Measurements from ENCODE around the gene CCDC78.

Gene CCDC78

DNA sequence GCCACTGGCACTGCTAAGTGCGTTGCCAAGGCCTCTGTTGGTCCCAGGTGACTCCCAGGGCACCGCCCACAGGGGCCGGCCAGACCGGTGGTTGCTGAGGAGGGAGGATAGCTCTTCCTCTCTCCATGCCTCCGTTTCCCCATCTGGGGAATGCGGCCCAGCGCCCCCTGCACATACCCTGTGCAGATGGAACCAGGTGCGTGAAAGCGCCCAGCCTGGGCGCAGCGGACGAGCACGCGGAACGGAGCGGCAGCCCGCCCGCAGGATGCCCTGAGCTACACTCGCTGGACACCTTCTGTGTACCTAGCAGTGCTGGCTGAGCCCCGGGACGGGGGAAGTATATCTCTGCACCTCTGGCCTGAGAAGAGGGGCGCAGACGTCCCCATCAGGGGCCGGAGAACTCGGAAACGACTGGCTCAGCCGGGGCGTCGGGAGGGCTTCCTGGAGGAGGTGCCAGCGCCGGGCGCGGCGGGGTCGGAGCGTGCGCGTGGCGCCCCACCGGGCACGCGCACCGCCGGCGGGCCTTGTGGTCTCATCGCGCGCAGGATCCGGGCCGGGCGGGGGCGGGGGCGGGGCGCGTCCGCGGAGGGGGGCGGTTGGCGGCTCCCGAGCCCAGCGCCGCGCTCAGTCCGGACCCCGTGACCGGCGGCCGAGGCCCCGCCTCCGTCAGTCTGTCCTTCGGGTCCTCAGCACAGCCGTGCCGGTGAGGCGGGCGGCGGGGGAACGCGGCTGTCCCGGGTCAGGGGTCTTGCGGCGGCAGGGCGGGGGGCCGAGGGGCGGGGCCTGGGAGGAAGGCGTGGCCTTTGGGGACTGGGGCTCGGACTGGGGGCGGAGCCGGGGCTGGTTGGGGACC is at the start of gene CCDC78, which contains the start of gene HAGHL:
TSS of gene CCDC78 (minus strand) at position 6 of the 853 bp plus-strand sequence. CDS start 76 bp downstream, outside the sequence.
TSS of gene HAGHL (plus strand) at position 669 of the 853 bp plus-strand sequence. CDS start 404 bp downstream, outside the sequence.
- DNase-seq (ENCODE audit: low read depth) = peak; percentile 58

DNA sequence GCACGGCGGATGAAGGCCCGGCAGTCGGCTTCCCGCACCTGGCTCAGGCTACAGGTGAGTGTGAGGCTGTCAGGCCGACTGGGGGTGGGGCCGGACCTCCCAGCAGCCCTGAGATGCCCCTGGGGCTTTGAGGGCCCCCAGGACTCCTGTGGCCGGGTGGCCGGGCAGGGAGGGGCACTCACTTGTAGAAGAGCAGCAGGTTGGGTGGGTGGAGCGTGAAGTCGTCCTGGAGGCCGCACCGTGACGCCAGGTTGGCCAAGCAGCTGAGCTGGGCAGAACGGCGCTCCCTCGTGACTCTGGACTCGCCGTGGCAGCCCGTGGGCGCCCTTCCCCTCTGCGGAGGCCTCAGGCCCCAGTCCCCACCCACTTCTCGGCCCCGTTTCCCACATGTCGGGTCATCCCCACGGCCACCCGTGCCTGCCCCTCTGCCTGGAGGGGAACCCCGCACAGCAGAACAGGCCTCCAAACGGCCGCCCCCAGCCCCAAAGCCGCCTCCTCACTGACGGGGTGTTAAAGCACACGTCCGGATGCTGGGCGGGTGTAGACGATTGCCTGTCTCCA is 49.1 kb upstream of the CCDC78 start:
- DNase-seq (ENCODE audit: low read depth) = no peak

DNA sequence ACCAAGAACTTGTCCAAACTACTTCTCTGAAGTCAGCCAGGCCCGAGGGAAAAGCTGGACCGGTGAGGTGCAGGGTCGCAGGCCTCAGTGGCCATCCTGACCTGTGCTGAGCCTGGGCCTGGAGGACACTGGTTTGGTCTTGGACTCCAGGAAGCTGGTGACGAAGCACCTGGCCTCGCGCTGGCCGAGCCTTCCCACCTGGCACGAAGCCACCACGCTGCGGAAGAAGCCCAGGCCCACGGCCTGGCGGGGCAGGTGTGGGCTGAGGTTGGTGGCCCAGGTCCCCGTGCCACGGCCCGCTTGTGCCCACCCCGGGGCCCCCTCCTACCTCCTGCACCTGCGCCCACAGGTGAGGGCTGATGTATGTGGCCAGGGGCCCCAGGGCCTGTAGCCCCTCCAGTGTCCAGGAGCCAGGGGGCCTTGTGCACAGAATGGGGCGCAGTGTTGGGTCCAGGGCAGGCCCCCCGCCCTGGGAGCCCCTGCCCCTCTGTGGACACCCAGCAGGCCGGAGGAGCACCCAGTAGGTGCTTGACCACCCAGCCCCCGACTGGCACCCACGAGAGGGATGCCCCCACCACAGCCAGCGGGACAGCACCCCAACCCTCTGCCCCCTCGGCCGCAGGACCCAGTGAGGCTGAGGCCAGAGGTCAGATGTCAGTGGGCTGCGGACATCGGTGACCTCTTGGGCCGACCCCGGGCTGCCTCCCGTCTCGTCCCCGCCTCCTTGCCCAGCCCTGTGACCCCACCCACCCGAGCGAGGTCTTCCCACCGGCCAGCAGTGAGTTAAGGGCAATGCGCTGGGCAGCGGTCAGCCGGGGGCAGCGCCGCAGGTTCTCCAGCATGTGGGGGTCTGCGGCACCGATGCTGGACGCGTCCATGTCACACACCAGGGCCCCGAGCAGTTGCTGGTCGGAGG is 48.1 kb upstream of the CCDC78 start:
- no peak for DNase-seq (ENCODE audit: low read depth)

DNA sequence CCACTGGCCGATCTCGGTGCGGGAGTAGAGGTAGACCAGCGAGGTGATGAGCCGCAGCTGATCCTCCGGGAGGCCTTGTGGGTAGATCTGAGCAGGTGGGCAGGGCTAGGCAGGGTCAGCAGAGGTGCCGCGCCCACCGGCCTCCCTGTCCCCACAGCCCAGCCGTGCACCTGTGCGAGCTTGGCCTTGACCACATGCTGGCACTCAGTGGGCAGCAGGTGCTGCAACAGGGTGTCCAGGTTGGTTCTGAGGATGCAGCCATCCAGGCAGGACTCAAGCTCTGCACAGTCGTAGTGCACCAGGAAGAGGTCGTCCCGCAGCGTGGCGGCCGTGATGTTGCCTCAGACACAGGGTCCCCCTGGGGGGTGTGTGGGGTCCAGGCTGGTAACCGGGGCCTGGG is 46.7 kb upstream of the CCDC78 start:
- no peak for DNase-seq (ENCODE audit: low read depth)

DNA sequence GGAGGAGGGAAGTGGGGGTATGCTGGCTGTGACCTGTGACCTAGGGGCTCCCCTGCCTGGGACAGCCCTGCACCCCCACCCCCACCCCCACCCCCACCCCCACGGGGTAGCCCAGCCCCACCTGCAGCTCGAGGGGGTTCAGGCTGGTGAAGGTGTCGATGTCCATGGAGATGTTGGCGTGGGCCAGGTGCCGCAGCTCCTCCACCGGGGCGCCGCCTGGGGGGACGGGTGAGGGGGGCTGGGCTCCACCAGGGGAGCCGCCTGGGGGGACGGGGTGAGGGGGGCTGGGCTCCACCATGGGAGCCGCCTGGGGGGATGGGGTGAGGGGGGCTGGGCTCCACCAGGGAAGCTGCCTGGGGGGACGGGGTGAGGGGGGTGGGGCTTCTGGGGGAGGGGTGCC is 44.2 kb upstream of the CCDC78 start:
- no peak for DNase-seq (ENCODE audit: low read depth)

DNA sequence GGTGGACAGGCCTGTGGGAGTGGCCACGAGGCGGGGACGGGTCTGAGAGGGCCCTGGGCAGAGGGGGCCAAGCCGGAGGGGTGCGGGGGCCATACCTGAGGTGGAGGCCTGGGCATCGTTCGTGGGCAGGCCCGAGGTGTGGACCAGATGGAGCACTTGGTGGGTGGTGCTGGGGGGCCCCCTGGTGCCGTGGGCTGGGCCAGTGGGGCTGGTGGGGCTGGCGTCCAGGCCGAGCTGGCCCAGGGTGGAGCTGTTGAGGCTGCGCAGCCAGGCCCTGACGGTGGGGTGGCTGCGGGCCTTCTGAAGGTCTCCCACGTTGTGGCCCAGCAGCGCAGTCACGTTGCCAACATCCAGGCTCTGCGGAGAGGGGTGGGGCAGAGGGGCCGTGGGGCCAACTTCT is 43.7 kb upstream of the CCDC78 start:
- no peak for DNase-seq (ENCODE audit: low read depth)

DNA sequence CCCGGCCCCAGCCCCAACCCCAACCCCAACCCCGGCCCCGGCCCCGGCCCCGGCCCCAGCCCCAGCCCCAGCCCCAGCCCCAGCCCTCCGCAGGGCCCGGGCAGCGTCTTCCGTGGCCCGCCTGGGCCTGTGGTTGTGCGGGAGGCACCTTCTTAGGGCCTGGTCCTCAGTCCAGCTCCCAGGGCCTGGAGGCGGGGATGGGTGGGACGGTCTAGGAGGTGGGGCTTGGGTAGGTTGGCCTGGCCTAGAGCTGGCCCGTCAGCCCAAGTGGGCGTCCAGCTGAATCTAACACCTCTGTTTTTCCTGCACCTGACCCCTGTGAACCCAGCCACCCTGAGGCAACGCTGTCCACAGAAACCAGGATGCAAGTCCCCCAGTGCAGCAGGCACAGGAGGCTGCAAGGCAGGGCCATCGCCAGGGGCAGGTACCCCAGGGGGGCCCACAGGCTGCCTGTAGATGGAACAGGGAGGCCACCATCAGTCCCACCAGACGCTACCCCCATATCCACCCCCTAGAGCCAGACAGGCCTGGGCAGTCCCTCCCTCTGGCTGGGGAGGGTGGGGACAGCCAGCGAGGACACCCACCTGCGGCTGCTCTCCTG is 43.0 kb upstream of the CCDC78 start:
- peak; percentile 17 for DNase-seq (ENCODE audit: low read depth)

DNA sequence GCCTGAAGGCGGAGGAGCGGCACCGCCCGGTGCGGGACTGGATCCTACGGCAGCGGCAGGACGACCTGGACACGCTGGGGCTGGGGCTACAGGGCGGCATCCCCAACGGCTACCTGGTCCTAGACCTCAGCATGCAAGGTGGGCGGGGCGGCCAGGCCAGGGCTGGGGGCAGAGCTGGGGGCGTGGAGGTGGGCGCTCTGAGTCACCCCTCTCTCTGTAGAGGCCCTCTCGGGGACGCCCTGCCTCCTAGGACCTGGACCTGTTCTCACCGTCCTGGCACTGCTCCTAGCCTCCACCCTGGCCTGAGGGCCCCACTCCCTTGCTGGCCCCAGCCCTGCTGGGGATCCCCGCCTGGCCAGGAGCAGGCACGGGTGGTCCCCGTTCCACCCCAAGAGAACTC is 42.2 kb upstream of the CCDC78 start:
- no peak for DNase-seq (ENCODE audit: low read depth)

DNA sequence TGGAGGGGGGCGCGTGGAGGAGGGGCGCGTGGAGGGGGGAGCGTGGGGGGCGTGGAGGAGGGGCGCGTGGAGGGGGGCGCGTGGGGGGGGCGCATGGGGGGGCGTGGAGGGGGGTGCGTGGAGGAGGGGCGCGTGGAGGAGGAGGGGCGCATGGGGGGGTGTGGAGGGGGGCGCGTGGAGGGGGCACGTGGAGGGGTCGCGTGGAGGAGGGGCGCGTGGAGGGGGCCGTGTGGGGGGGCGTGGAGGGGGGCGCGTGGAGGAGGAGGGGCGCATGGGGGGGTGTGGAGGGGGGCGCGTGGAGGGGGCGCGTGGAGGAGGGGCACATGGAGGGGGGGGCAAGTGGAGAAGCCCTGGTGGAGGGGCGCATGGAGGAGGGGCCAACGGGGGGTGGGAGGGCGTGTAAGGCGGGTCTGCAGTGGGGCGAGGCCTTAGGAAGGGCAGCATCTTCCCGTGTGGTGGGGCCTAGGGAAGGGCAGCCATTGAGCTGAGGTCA is 41.5 kb upstream of the CCDC78 start:
- DNase-seq (ENCODE audit: low read depth) = no peak

DNA sequence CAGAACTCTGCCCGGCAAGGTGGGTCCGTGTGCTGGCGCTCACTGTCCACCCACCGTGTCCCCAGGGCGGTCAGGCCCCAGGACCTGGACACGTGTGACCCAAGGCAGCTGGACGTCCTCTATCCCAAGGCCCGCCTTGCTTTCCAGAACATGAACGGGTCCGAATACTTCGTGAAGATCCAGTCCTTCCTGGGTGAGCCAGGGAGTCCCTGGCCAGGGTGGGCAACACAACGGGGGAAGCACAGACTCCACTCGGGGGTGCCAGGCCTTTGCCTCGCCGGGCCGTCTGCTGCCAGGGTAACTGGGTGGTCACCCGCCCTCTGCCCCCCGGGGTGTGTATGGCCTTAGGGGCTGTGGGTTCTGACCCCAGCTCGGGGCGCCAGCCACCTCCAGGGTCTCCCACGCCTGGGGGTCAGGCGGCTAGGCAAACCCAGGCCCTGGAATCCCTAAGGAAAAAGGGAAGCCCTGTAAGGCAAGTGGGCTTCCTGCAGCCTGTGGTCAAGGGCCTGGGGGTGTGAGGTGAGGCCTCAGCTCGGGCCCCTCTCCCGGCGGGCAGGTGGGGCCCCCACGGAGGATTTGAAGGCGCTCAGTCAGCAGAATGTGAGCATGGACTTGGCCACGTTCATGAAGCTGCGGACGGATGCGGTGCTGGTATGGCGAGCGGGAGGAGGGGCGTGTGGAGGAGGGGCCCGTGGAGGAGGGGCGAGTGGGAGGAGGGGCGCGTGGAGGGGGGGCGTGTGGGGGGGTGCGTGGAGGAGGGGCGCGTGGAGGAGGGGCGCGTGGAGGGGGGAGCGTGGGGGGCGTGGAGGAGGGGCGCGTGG is 40.8 kb upstream of the CCDC78 start:
- DNase-seq (ENCODE audit: low read depth) = no peak

DNA sequence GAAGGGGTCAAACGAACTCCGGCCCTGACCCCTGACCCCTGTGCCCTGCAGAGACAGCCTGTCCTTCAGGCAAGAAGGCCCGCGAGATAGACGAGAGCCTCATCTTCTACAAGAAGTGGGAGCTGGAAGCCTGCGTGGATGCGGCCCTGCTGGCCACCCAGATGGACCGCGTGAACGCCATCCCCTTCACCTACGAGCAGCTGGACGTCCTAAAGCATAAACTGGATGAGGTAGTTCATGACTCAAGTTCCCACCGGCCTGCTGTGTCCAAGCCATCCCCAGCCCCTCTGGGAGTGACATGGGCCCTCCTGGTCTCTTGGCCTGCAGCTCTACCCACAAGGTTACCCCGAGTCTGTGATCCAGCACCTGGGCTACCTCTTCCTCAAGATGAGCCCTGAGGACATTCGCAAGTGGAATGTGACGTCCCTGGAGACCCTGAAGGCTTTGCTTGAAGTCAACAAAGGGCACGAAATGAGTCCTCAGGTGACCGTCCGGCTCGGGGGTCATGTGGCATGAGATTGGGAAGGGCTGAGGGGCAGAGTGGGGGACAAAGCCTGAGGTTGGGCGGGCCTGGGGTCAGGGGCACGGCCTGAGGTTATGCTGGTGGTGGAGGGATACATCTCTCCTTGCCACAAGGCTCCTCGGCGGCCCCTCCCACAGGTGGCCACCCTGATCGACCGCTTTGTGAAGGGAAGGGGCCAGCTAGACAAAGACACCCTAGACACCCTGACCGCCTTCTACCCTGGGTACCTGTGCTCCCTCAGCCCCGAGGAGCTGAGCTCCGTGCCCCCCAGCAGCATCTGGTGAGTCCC is 40.0 kb upstream of the CCDC78 start:
- no peak for DNase-seq (ENCODE audit: low read depth)

DNA sequence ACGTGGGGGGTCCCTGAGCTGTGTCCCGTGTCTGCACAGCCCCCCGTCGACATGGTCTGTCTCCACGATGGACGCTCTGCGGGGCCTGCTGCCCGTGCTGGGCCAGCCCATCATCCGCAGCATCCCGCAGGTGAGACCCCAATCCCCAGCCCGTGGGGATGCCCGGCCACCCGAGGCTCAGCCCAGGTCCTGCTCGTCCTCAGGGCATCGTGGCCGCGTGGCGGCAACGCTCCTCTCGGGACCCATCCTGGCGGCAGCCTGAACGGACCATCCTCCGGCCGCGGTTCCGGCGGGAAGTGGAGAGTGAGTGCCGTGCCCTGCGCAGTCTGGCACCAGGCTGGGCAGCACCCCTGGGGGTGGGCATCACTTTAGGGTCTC is 39.2 kb upstream of the CCDC78 start:
- no peak for DNase-seq (ENCODE audit: low read depth)

DNA sequence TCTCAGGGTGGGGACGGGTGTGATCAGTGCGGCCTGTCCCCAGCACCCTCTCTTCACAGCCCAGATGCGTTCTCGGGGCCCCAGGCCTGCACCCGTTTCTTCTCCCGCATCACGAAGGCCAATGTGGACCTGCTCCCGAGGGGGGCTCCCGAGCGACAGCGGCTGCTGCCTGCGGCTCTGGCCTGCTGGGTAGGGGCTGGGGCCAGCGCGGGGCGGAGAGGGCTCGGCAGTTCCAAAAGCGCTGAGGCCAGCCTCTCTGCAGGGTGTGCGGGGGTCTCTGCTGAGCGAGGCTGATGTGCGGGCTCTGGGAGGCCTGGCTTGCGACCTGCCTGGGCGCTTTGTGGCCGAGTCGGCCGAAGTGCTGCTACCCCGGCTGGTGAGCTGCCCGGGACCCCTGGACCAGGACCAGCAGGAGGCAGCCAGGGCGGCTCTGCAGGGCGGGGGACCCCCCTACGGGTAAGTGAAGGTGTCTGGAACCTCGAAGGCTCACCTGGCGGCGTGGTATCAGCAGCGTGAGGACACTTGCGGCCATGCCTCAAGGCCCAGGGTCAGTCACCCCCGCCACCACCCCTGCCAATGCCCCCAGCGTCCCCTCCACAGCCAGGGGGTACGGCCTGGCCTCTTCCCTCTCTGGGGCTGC is 38.7 kb upstream of the CCDC78 start:
- no peak for DNase-seq (ENCODE audit: low read depth)

DNA sequence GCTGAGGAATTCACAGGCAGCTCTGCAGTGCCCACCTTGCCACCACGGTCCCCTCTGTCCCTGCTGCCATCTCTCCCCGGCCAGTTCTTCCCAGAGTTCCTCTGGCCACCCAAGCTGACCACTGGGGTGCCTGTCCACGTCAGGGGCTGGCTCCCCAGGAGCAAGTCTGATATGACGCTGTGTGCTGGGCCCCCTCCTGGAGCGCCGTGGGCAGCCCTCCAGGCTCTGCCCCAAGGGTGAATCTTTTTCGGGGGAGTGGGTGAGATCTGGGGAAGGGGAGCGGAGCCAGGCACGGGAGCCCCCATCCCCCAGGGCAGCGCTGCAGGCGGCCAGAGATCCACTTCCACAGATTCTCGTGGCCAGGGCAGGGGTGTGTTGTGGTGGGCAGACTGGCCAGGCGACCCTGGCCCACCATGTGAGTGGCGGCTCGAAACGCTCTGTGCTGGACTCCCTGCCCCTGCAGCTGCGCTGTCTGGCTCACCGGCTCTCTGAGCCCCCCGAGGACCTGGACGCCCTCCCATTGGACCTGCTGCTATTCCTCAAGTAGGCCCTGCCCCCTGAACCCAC is 38.0 kb upstream of the CCDC78 start:
- DNase-seq (ENCODE audit: low read depth) = no peak

DNA sequence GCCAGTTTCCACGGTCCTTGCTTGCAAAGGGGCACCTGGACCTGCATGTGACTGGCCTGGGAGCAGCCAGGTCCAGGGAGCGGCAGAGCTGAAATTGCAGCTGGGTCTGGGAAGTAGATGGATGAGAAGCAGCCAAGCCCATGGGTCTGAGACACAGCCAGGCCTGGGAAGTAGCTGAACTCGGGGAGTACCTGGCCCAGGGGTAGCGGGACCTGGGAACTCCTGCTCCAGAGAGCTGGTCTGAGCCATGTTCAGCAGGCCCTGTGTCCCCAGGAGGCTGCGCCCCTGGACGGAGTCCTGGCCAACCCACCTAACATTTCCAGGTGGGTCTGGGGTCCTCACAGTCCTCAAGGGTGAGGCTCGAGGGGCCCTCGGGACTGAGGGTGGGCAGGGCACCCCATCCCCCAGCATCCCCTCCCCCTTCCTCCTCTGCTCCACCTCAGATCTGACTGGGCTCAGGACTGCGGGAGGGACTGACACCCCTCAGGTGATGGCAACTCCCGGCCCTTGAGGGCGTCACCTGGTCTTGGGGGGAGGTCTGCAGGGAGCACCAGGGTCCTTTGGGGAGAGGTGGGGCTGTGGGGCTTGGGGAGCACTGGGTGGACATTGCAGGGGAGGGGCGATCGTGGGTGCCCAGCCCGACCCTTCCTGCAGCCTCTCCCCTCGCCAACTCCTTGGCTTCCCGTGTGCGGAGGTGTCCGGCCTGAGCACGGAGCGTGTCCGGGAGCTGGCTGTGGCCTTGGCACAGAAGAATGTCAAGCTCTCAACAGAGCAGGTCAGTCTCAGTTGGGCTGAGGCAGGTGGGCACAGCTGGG is 37.3 kb upstream of the CCDC78 start:
- no peak for DNase-seq (ENCODE audit: low read depth)

DNA sequence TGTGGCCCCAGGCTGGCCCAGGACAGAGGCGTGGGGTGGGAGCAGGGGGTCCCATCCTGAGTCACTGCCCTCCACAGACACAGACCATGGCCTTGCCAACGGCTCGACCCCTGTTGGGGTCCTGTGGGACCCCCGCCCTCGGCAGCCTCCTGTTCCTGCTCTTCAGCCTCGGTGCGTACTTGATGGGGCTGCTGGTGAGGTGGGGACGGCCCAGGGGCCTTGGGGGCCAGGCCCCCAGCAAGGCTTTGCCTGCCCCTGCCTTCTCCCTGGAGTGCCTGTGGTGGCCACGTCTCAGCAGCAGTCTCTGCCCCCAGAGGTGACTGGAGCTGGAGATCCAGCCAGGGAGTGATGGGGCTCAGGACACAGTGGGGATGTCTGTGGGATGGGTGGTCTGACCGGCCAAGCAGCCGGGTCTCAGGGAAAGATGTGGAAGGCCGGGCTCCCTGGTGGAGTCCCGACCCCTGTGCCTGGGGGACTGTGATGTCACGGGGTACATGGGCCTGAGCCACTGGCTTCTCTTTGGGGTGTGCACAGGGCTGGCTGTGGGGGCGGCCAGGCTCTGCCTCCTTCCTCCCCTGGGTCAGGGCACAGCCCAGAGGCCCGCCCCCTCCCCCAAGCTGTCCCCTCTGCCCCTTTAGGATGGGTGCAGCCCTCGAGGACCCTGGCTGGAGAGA is 36.5 kb upstream of the CCDC78 start:
- DNase-seq (ENCODE audit: low read depth) = no peak

DNA sequence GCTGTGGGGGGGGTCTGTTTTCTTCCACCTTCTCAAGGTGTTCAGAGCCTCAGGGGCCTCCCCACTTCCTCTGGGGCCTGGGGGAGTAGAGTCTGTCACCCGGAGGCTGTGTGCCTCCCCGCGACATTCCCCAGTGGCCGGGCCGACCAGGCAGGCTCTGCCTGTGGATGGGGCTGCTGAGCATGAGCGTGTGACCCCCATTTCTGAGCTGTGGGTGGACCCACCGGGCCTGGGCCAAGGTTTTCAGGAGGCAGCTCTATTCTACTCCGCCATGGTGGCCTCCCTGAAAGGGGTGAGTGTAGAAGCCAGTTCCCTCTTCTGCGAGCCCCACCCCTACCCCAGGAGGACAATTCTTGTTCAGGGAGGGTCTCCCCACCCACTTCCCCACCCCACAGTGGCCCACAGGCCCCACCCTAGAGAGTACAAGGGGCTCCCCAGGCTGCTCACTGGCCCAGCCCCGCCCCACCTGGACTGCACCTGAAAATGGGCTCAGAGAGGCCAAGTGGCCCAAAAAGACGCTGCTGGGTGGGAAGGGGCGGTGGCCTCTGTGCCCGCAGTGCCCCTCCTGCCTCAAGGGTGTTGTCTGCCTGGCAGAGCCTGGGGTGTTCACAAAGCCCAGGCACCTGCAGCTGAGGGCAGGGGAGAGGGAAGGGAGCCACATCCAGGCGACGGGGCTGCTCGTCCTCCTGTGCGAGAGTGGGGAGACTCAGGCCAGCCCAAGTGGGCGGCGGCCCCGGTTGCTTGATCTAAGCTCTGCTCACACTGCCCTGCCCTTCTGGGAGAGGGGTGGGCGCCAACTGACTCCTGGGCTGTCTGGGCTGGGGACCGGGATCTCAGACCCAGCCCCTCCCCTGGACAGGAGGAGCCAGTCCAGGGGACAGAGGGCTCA is 35.6 kb upstream of the CCDC78 start:
- DNase-seq (ENCODE audit: low read depth) = no peak
